GM12878 (cell line): ENCODE results near the gene SCRT2. TPM values are rescaled to one million over a fixed set of nuclear protein-coding genes. Genes with fewer than 3 reads are reported as not detected.

Experiments used
- BACH1 ChIP-seq: fragments of 450-650 bp; IDR thresholded peaks from 2 replicates; pipeline ENCODE4 v1.6.1; 2017; ENCODE audit warnings: mild to moderate bottlenecking, borderline replicate concordance
- BCL11A ChIP-seq: IDR thresholded peaks from 2 replicates; pipeline ENCODE4 v1.6.1; 2011; ENCODE audit warnings: low read depth, low read length
- CBX5 ChIP-seq: sonication (generic); IDR thresholded peaks from 2 replicates; pipeline ENCODE4 v1.6.1; 2016; ENCODE audit warnings: low read depth, moderate library complexity, mild to moderate bottlenecking, inconsistent platforms
- ELK1 ChIP-seq: IDR thresholded peaks from 2 replicates; pipeline ENCODE4 v1.6.1; 2012; ENCODE audit warnings: low read depth, low read length, improper control_type of control experiment
- FOXK2 ChIP-seq: fragments of 450-650 bp; IDR thresholded peaks from 2 replicates; pipeline ENCODE4 v1.6.1; 2017; ENCODE audit warnings: mild to moderate bottlenecking, moderate library complexity
- GABPA ChIP-seq: IDR thresholded peaks from 2 replicates; pipeline ENCODE4 v1.6.1; 2014; ENCODE audit warnings: antibody characterized with exemption, low read depth, mild to moderate bottlenecking, inconsistent platforms
- HDAC6 ChIP-seq: fragments of 200-600 bp; sonication (generic); IDR thresholded peaks from one replicate; pipeline ENCODE4 v1.8.0; 2017; ENCODE audit warnings: antibody characterized with exemption; ENCODE audit not compliant: unreplicated experiment
- NFXL1 ChIP-seq: fragments of 450-650 bp; IDR thresholded peaks from 2 replicates; pipeline ENCODE4 v1.6.1; 2017; ENCODE audit warnings: antibody characterized with exemption, mild to moderate bottlenecking, borderline replicate concordance
- PML ChIP-seq: IDR thresholded peaks from 2 replicates; pipeline ENCODE4 v1.6.1; 2012; ENCODE audit warnings: low read length, inconsistent platforms
- POLR2AphosphoS2 ChIP-seq: IDR thresholded peaks from 2 replicates; pipeline ENCODE4 v1.6.1; 2011; ENCODE audit warnings: low read depth, mild to moderate bottlenecking, low read length, improper control_type of control experiment, moderate library complexity
- POU2F2 ChIP-seq: IDR thresholded peaks from 3 replicates; pipeline ENCODE4 v1.6.1; 2011; ENCODE audit warnings: low read depth, mild to moderate bottlenecking, low read length, borderline replicate concordance
- RBBP5 ChIP-seq: fragments of 200-600 bp; sonication (generic); conservative IDR thresholded peaks from 2 replicates; pipeline ENCODE4 v1.6.1; 2016
- RELA ChIP-seq: fragments of 450-650 bp; IDR thresholded peaks from 2 replicates; pipeline ENCODE4 v1.8.0; 2014; ENCODE audit warnings: borderline replicate concordance; ENCODE audit not compliant: partially characterized antibody
- REST ChIP-seq: IDR thresholded peaks from 2 replicates; pipeline ENCODE4 v1.6.1; 2012; ENCODE audit warnings: mild to moderate bottlenecking, low read depth, low read length
- SMARCA5 ChIP-seq: fragments of 450-650 bp; IDR thresholded peaks from 2 replicates; pipeline ENCODE4 v1.6.1; 2017; ENCODE audit warnings: mild to moderate bottlenecking
- SREBF2 ChIP-seq: IDR thresholded peaks from 2 replicates; pipeline ENCODE4 v1.6.1; 2012; ENCODE audit warnings: mild to moderate bottlenecking, low read length
- TAF1 ChIP-seq: IDR thresholded peaks from 2 replicates; pipeline ENCODE4 v1.6.1; 2011; ENCODE audit warnings: mild to moderate bottlenecking, low read depth, low read length, borderline replicate concordance
- TARDBP ChIP-seq: IDR thresholded peaks from 2 replicates; pipeline ENCODE4 v1.6.1; 2016; ENCODE audit warnings: borderline replicate concordance
- ZBED1 ChIP-seq: IDR thresholded peaks from 2 replicates; pipeline ENCODE4 v1.6.1; 2016; ENCODE audit warnings: borderline replicate concordance
- ZNF24 ChIP-seq: fragments of 450-650 bp; IDR thresholded peaks from 2 replicates; pipeline ENCODE4 v1.6.1; 2017; ENCODE audit warnings: antibody characterized with exemption, mild to moderate bottlenecking
- ZNF274 ChIP-seq: IDR thresholded peaks from one replicate; pipeline ENCODE4 v1.8.0; 2011; ENCODE audit not compliant: insufficient read length, insufficient read depth
- polyA plus RNA-seq, 11 experiments: library from polyadenylated mRNA; depleted of rRNA in 4 of 11; unstranded in 6 of 11; stranded (reverse) in 5 of 11; fragments of >200 nt; fragmentation: Nextera tagmentation in 4 of 11; fragmentation: Illumina TruSeq in 1 of 11; extraction: Ambion mirVana in 4 of 11; extraction: Trizol in 1 of 11; gene quantifications; 1 replicate in 1 of 11; 2 replicates in 10 of 11; pipeline versions ENCODE4 v1.2.1 to v1.2.3, GENCODE V29; 2011 to 2016; ENCODE audit warnings: inconsistent platforms in 2 of 11, missing spikeins in 2 of 11, low read depth in 1 of 11
- total RNA-seq, 4 experiments: library from RNA; depleted of rRNA in 3 of 4; stranded (reverse); fragments of >200 nt in 3 of 4; fragmentation: Illumina TruSeq in 1 of 4; extraction: Trizol in 1 of 4; gene quantifications; 2 replicates each; pipeline versions ENCODE4 v1.2.1 to v1.2.3, GENCODE V29; 2013 to 2021
- TF ChIP-seq, protein P1 (sequence below): fragments of 450-650 bp; formaldehyde crosslinking; IDR thresholded peaks from 2 replicates; pipeline ENCODE4 v1.4.0; 2022; ENCODE audit warnings: mild to moderate bottlenecking, moderate library complexity
- TF ChIP-seq, protein P2 (sequence below): fragments of 450-650 bp; IDR thresholded peaks from 2 replicates; pipeline ENCODE4 v1.6.1; 2017; ENCODE audit warnings: mild to moderate bottlenecking

Gene SCRT2
- total and polyA plus RNA-seq, 10 of the 15 experiments (the other 5 are each of a cell fraction or from before 2014, with no cell fraction given) = not detected

- TF ChIP-seq, protein P1, sequence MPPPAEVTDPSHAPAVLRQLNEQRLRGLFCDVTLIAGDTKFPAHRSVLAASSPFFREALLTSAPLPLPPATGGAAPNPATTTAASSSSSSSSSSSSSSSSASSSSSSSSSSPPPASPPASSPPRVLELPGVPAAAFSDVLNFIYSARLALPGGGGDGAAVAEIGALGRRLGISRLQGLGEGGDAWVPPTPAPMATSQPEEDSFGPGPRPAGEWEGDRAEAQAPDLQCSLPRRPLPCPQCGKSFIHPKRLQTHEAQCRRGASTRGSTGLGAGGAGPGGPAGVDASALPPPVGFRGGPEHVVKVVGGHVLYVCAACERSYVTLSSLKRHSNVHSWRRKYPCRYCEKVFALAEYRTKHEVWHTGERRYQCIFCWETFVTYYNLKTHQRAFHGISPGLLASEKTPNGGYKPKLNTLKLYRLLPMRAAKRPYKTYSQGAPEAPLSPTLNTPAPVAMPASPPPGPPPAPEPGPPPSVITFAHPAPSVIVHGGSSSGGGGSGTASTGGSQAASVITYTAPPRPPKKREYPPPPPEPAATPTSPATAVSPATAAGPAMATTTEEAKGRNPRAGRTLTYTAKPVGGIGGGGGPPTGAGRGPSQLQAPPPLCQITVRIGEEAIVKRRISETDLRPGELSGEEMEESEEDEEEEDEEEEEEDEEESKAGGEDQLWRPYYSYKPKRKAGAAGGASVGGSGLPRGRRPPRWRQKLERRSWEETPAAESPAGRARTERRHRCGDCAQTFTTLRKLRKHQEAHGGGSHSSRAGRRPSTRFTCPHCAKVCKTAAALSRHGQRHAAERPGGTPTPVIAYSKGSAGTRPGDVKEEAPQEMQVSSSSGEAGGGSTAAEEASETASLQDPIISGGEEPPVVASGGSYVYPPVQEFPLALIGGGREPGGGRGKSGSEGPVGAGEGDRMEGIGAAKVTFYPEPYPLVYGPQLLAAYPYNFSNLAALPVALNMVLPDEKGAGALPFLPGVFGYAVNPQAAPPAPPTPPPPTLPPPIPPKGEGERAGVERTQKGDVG = no peak
- TF ChIP-seq FOXK2 (no peak; the same call in 1 of the 2 replicates), TAF1 (no peak), ZBED1 (no peak), RBBP5 (no peak), REST (no peak), CBX5 (no peak), PML (no peak), POU2F2 (0 out of 3 replicates have a peak, but pooled peaks have one; percentile 25), ELK1 (peak; percentile 99), BACH1 (no peak), ZNF274 (no peak), RELA (no peak), SMARCA5 (peak; percentile 70; the same call in 1 of the 2 replicates), ZNF24 (no peak), SREBF2 (no peak), POLR2AphosphoS2 (no peak), NFXL1 (no peak), BCL11A (no peak), GABPA (no peak), TARDBP (no peak), HDAC6 (no peak)
- TF ChIP-seq, protein P2, sequence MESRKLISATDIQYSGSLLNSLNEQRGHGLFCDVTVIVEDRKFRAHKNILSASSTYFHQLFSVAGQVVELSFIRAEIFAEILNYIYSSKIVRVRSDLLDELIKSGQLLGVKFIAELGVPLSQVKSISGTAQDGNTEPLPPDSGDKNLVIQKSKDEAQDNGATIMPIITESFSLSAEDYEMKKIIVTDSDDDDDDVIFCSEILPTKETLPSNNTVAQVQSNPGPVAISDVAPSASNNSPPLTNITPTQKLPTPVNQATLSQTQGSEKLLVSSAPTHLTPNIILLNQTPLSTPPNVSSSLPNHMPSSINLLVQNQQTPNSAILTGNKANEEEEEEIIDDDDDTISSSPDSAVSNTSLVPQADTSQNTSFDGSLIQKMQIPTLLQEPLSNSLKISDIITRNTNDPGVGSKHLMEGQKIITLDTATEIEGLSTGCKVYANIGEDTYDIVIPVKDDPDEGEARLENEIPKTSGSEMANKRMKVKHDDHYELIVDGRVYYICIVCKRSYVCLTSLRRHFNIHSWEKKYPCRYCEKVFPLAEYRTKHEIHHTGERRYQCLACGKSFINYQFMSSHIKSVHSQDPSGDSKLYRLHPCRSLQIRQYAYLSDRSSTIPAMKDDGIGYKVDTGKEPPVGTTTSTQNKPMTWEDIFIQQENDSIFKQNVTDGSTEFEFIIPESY = no peak
These were observed 30.1 kb downstream of the SCRT2 start (continued) for GRCh38 chr20:645318-646106.
